ENCODE measurements around the gene KRI1.

KRI1 gene

GRCh38 chr19:10562609-10563008 is 3.2 kb downstream of the KRI1 start:
- no peak for TF ChIP-seq CTCF (IDR thresholded peaks at IDR 0.05; ENCODE audit: low read length)
- TF ChIP-seq EZH2 (IDR thresholded peaks at IDR 0.05; ENCODE audit: borderline replicate concordance, low read length) = no peak
- H4K20me1 ChIP-seq (ENCODE audit: insufficient read depth, low read length) = no peaks in the 10 kb centered on the region
- peaks cover 56% of the 10 kb centered on the region for H3K36me3 ChIP-seq (ENCODE audit: insufficient read depth, low read length)
- H3F3A ChIP-seq (ENCODE audit: insufficient read depth, low read length) = peaks cover 9% of the 10 kb centered on the region; the same call in 1 of the 2 replicates
- H3K79me2 ChIP-seq (ENCODE audit: insufficient read depth, low read length) = peaks cover 10% of the 10 kb centered on the region
- H3K27ac ChIP-seq (ENCODE audit: low read depth, low read length, poor library complexity, severe bottlenecking) = no peak overlapping the region
- no peaks in the 10 kb centered on the region for H3K27me3 ChIP-seq (ENCODE audit: insufficient read depth, low read length)
- no peak overlapping the region for H2AFZ ChIP-seq (ENCODE audit: low read length)
- peaks cover 24% of the 10 kb centered on the region for H3K4me1 ChIP-seq (ENCODE audit: insufficient read depth, low read length, severe bottlenecking)
- no peak overlapping the region for H3K9ac ChIP-seq (ENCODE audit: low read length)
- H3K9me3 ChIP-seq (ENCODE audit: low read length) = no peaks in the 10 kb centered on the region
- no peak overlapping the region for H3K4me3 ChIP-seq (ENCODE audit: low read depth, low read length, poor library complexity, severe bottlenecking)
- H3K9me2 ChIP-seq (ENCODE audit: low read depth, low read length) = no peaks in the 10 kb centered on the region
- no peak overlapping the region for H3K4me2 ChIP-seq (ENCODE audit: low read length)

GRCh38 chr19:10560154-10560553 is 5.7 kb downstream of the KRI1 start:
- Histone ChIP-seq H3K9me2 (ENCODE audit: low read depth, low read length) (no peaks in the 10 kb centered on the region), H3K36me3 (ENCODE audit: insufficient read depth, low read length) (peaks cover 75% of the 10 kb centered on the region), H3K4me2 (ENCODE audit: low read length) (no peak overlapping the region), H4K20me1 (ENCODE audit: insufficient read depth, low read length) (no peaks in the 10 kb centered on the region), H3K4me3 (ENCODE audit: low read depth, low read length, poor library complexity, severe bottlenecking) (no peak overlapping the region), H2AFZ (ENCODE audit: low read length) (no peak overlapping the region), H3K79me2 (ENCODE audit: insufficient read depth, low read length) (peaks cover 7% of the 10 kb centered on the region), H3F3A (ENCODE audit: insufficient read depth, low read length) (no peaks in the 10 kb centered on the region), H3K9me3 (ENCODE audit: low read length) (no peaks in the 10 kb centered on the region), H3K9ac (ENCODE audit: low read length) (no peak overlapping the region), H3K27ac (ENCODE audit: low read depth, low read length, poor library complexity, severe bottlenecking) (no peak overlapping the region), H3K4me1 (ENCODE audit: insufficient read depth, low read length, severe bottlenecking) (peaks cover 18% of the 10 kb centered on the region), H3K27me3 (ENCODE audit: insufficient read depth, low read length) (no peaks in the 10 kb centered on the region)
- no peak for TF ChIP-seq EZH2 (IDR thresholded peaks at IDR 0.05; ENCODE audit: borderline replicate concordance, low read length)
- TF ChIP-seq CTCF (IDR thresholded peaks at IDR 0.05; ENCODE audit: low read length) = no peak

- Histone ChIP-seq H3K9me3 (ENCODE audit: low read length) (no peaks in the 10 kb centered on the region), H2AFZ (ENCODE audit: low read length) (no peak overlapping the region), H3K27ac (ENCODE audit: low read depth, low read length, poor library complexity, severe bottlenecking) (no peak overlapping the region), H3K79me2 (ENCODE audit: insufficient read depth, low read length) (no peaks in the 10 kb centered on the region), H3K4me3 (ENCODE audit: low read depth, low read length, poor library complexity, severe bottlenecking) (no peak overlapping the region), H3K9ac (ENCODE audit: low read length) (no peak overlapping the region), H3K4me1 (ENCODE audit: insufficient read depth, low read length, severe bottlenecking) (peaks cover 34% of the 10 kb centered on the region), H3F3A (ENCODE audit: insufficient read depth, low read length) (peaks cover 12% of the 10 kb centered on the region; the same call in 1 of the 2 replicates), H3K27me3 (ENCODE audit: insufficient read depth, low read length) (no peaks in the 10 kb centered on the region), H3K9me2 (ENCODE audit: low read depth, low read length) (no peaks in the 10 kb centered on the region), H3K36me3 (ENCODE audit: insufficient read depth, low read length) (peaks cover 86% of the 10 kb centered on the region), H3K4me2 (ENCODE audit: low read length) (no peak overlapping the region), H4K20me1 (ENCODE audit: insufficient read depth, low read length) (no peaks in the 10 kb centered on the region)
- TF ChIP-seq EZH2 (IDR thresholded peaks at IDR 0.05; ENCODE audit: borderline replicate concordance, low read length) (no peak), CTCF (IDR thresholded peaks at IDR 0.05; ENCODE audit: low read length) (no peak)
Observed at GRCh38 chr19:10557603-10558197, 8.1 kb downstream of the KRI1 start.
